Endothelial cell of umbilical vein (primary cell): ENCODE measurements around the gene ETHE1. TPM values are rescaled to one million over a fixed set of nuclear protein-coding genes. Genes with fewer than 3 reads are reported as not detected.

Experiments used
- BruUV-seq: library from RNA; stranded (reverse); fragments of 400-500 nt; replicated peaks from 2 replicates; lab custom pipeline; 2021; lab: Mats Ljungman, UMichigan
- CTCF ChIA-PET: fragments of 300-600, 350-600 bp; sonication (Branson Sonifier 250); formaldehyde crosslinking; loops from one replicate; lab custom pipeline; 2021; ENCODE audit warnings: antibody characterized with exemption, inconsistent platforms; lab: Charles Lee
- POLR2A ChIA-PET: fragments of 300-600, 350-600 bp; sonication (Branson Sonifier 250); formaldehyde crosslinking; loops from one replicate; lab custom pipeline; 2021; ENCODE audit warnings: antibody characterized with exemption, inconsistent platforms; lab: Charles Lee
- DNase-seq: peaks from one replicate; pipeline ENCODE4 v3.0.0-alpha.2; 2011; ENCODE audit warnings: low read depth, low spot score
- FAIRE-seq: peaks from 2 replicates; lab custom pipeline; 2011; peaks lifted over from hg19 to GRCh38; lab: Jason Lieb, UNC
- H2AFZ ChIP-seq: 2 replicates; pipeline ENCODE4 v1.6.0; 2012; ENCODE audit warnings: low read depth, low read length, control low read depth, inconsistent platforms
- H3K27ac ChIP-seq: 2 replicates; pipeline ENCODE4 v1.5.1; 2011; ENCODE audit warnings: low read depth, mild to moderate bottlenecking, control low read depth, low read length, moderate library complexity; ENCODE audit not compliant: insufficient read depth
- H3K27me3 ChIP-seq, 2 experiments: 2 replicates each; pipeline versions ENCODE4 v1.6.0 to v1.6.1; 2011; ENCODE audit warnings: low read length in 2 of 2, mixed read lengths in 1 of 2; ENCODE audit not compliant: control insufficient read depth in 2 of 2, insufficient read depth in 2 of 2
- H3K36me3 ChIP-seq, 2 experiments: 2 replicates in 1 of 2; 3 replicates in 1 of 2; pipeline ENCODE4 v1.5.1; 2011; ENCODE audit warnings: low read length in 2 of 2, mild to moderate bottlenecking in 1 of 2, moderate library complexity in 1 of 2; ENCODE audit not compliant: control insufficient read depth in 2 of 2, insufficient read depth in 2 of 2; ENCODE audit errors: extremely low read depth in 1 of 2
- H3K4me1 ChIP-seq: 3 replicates; pipeline ENCODE4 v1.5.1; 2011; ENCODE audit warnings: mild to moderate bottlenecking, low read length; ENCODE audit not compliant: control insufficient read depth, insufficient read depth; ENCODE audit errors: extremely low read depth
- H3K4me2 ChIP-seq: 2 replicates; pipeline ENCODE4 v1.6.1; 2011; ENCODE audit warnings: low read length, control low read depth, mixed read lengths; ENCODE audit not compliant: insufficient read depth
- H3K4me3 ChIP-seq, 3 experiments: fragments of 200-600 bp in 1 of 3; sonication (generic), shearing (Covaris generic) in 1 of 3; replicated peaks in 1 of 3; 2 replicates each; pipeline ENCODE4 v1.5.1; 2011 to 2016; ENCODE audit warnings: control low read depth in 3 of 3, low read length in 3 of 3, mild to moderate bottlenecking in 2 of 3, inconsistent platforms in 1 of 3, low read depth in 1 of 3, moderate library complexity in 1 of 3; ENCODE audit not compliant: insufficient read depth in 1 of 3
- H3K79me2 ChIP-seq: 2 replicates; pipeline ENCODE4 v1.6.0; 2012; ENCODE audit warnings: low read length, inconsistent platforms; ENCODE audit not compliant: control insufficient read depth, insufficient read depth
- H3K9ac ChIP-seq: replicated peaks from 2 replicates; pipeline ENCODE3; 2011; ENCODE audit warnings: low read length, control low read depth; ENCODE audit not compliant: insufficient read depth; ENCODE audit errors: extremely low read depth
- H3K9me1 ChIP-seq: replicated peaks from 3 replicates; pipeline ENCODE4 v1.6.0; 2011; ENCODE audit warnings: mild to moderate bottlenecking, low read length; ENCODE audit not compliant: control insufficient read depth, insufficient read depth; ENCODE audit errors: extremely low read depth
- H3K9me3 ChIP-seq: replicated peaks from 2 replicates; pipeline ENCODE4 v1.5.1; 2012; ENCODE audit warnings: low read length, inconsistent platforms; ENCODE audit not compliant: control insufficient read depth, insufficient read depth
- H4K20me1 ChIP-seq: replicated peaks from 2 replicates; pipeline ENCODE3; 2011; ENCODE audit warnings: mild to moderate bottlenecking, low read length; ENCODE audit not compliant: control insufficient read depth, insufficient read depth; ENCODE audit errors: extremely low read depth
- FOS ChIP-seq: IDR thresholded peaks from 2 replicates; pipeline ENCODE4 v1.6.1; 2011; ENCODE audit warnings: mild to moderate bottlenecking, low read length, moderate library complexity, borderline replicate concordance; ENCODE audit not compliant: insufficient read depth
- POLR2A ChIP-seq: IDR thresholded peaks from 2 replicates; pipeline ENCODE4 v1.6.1; 2012; ENCODE audit warnings: low read depth, mild to moderate bottlenecking, control low read depth, low read length
- POLR2AphosphoS5 ChIP-seq: IDR thresholded peaks from 2 replicates; pipeline ENCODE4 v1.6.1; 2012; ENCODE audit warnings: low read depth, mild to moderate bottlenecking, control low read depth, low read length, moderate library complexity; ENCODE audit not compliant: insufficient read depth
- dilution Hi-C: fragments of 300-500 bp; cut with MboI; formaldehyde crosslinking; loops from one replicate; pipeline ENCODE4 v1.15.0; 2019; ENCODE audit warnings: low sequenced_read_pairs; ENCODE audit not compliant: extremely low pct_ligation_motif_present
- intact Hi-C: fragments of 100-400 bp; cut with micrococcal nuclease; formaldehyde crosslinking; loops from one replicate; pipeline ENCODE4 v1.10.0; 2022
- polyA plus RNA-seq, 4 experiments: library from polyadenylated mRNA; depleted of rRNA in 3 of 4; stranded (reverse) in 3 of 4; unstranded in 1 of 4; fragments of >200 nt; gene quantifications; 2 replicates each; pipeline versions ENCODE4 v1.2.1 to v1.2.3, GENCODE V29; 2011 to 2012; ENCODE audit warnings: missing spikeins in 1 of 4
- total RNA-seq: library from RNA; stranded (reverse); gene quantifications from 2 replicates; pipeline ENCODE4 v1.2.3, GENCODE V29; 2021
- TF ChIP-seq, protein P1 (sequence below), 2 donors: IDR thresholded peaks; 1 replicate in 1 of 2; 2 replicates in 1 of 2; pipeline ENCODE4 v1.5.1; 2011; ENCODE audit warnings: low read length in 2 of 2, mild to moderate bottlenecking in 2 of 2, moderate library complexity in 2 of 2, control low read depth in 1 of 2, inconsistent platforms in 1 of 2, low read depth in 1 of 2; ENCODE audit not compliant: insufficient read depth in 1 of 2; ENCODE audit errors: extremely low read depth in 1 of 2

Gene ETHE1
- total and polyA plus RNA-seq, 2 donors (not counting 3 experiments of a cell fraction or from before 2014, with no cell fraction given) = 34.5 to 124 TPM

DNA sequence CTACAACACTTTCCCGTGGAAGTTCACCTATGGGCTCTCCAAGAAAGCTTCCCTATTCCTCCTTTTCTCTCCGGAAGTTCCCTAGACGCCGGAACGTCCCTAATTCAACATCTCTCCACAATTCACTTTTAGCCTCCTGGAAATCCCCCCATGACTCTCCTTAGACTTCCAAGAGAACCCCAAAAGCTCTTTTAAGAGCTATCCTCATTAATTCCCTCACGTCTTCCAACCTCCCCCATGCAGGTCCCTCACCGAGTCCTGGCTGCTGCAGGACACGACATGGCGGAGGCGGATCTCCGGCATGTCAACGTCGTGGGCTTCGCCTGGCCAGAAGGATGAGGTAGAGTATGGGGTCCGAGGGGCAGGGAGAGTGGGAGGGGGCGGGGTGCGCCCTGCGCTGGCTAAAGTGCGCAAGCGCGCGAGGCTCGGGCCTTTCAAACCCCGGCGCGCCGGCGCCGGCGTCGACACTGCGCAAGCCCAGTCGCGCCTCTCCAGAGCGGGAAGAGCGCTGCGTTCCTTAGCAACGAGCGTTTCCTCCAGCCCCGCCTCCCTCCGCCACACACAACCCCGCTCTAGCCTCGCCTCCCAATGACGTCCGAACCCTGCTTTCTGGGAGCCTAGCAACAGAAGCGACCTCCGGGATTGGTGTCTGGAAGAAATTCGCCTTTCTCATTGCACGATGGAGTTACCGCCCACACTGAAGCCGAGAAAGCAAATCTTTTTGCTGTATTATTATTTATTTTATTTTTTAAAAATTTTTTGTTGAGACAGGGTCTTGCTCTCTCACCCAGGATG lies 48.4 kb upstream of the ETHE1 start, which contains the start of the genes PINLYP and XRCC1:
PINLYP (plus strand) TSS at position 646 of the 795 bp plus-strand sequence. CDS start 1,391 bp downstream, outside the sequence.
XRCC1 (minus strand) TSS at position 372 of the 795 bp plus-strand sequence; CDS start at position 303, 69 bp downstream.
- ChIA-PET POLR2A (interaction anchor here (1.2 kb wide), 1 partner anchor 20 kb away, joined by 3 read pairs; no protein-coding TSS in a partner anchor), CTCF (interaction anchor here (0.9 to 4.2 kb wide), 8 partner anchors 9 to 40 kb away, joined by 3 to 31 read pairs (median 8); partner anchors contain the start of genes IRGQ and ZNF576)
- Histone ChIP-seq H3K9me1 (no peaks in the 10 kb centered on the region), H3K36me3 (no peaks in the 10 kb centered on the region), H3K4me3 (peak within 1 kb of the TSS; percentile 52 to 86 (median 79)), H3K79me2 (no peaks in the 10 kb centered on the region), H3K9ac (peak within 1 kb of the TSS; percentile 87), H3K27ac (peak within 1 kb of the TSS; percentile 73), H3K4me1 (peaks cover 7% of the 10 kb centered on the region), H3K27me3 (no peaks in the 10 kb centered on the region), H4K20me1 (no peaks in the 10 kb centered on the region), H3K9me3 (no peaks in the 10 kb centered on the region), H2AFZ (peak within 1 kb of the TSS; percentile 68), H3K4me2 (peak within 1 kb of the TSS; percentile 78)
- TF ChIP-seq, protein P1, sequence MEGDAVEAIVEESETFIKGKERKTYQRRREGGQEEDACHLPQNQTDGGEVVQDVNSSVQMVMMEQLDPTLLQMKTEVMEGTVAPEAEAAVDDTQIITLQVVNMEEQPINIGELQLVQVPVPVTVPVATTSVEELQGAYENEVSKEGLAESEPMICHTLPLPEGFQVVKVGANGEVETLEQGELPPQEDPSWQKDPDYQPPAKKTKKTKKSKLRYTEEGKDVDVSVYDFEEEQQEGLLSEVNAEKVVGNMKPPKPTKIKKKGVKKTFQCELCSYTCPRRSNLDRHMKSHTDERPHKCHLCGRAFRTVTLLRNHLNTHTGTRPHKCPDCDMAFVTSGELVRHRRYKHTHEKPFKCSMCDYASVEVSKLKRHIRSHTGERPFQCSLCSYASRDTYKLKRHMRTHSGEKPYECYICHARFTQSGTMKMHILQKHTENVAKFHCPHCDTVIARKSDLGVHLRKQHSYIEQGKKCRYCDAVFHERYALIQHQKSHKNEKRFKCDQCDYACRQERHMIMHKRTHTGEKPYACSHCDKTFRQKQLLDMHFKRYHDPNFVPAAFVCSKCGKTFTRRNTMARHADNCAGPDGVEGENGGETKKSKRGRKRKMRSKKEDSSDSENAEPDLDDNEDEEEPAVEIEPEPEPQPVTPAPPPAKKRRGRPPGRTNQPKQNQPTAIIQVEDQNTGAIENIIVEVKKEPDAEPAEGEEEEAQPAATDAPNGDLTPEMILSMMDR (IDR thresholded peaks at IDR 0.05; ENCODE audit: extremely low read depth in 1 of 2, insufficient read depth in 1 of 2, low read depth in 1 of 2, low read length in 2 of 2) = no peak
- no peak for TF ChIP-seq FOS
- TF ChIP-seq POLR2AphosphoS5 = peak; percentile 70
- peak; percentile 62 for TF ChIP-seq POLR2A
- FAIRE-seq (peak; percentile 100), DNase-seq (peak; percentile 99)
- intact Hi-C loops = loop anchor here (1.0 kb wide), 3 partner anchors 21 to 44 kb away; partner anchors contain the start of genes IRGQ, ZNF428 and ZNF576
- BruUV-seq = TSS peak; percentile 50
- dilution Hi-C loops = no loop called here
